ENCODE measurements around the gene PHLDA3. TPM values are rescaled to one million over a fixed set of nuclear protein-coding genes. Genes with fewer than 3 reads are reported as not detected.

Gene PHLDA3
- total and polyA plus RNA-seq, 3 experiments from 2014 or later: 1.0 to 22.7 (median 18.6) TPM

GRCh38 chr1:201488830-201489589, 20.0 kb upstream of the PHLDA3 start:
- Histone ChIP-seq H3K36me3 (ENCODE audit: insufficient read depth, low read length) (peaks cover 5% of the 10 kb centered on the region), H3K27me3 (ENCODE audit: insufficient read depth, low read length, poor library complexity, severe bottlenecking) (no peaks in the 10 kb centered on the region), H3K4me1 (ENCODE audit: insufficient read depth, low read length) (no peaks in the 10 kb centered on the region), H3K9me3 (ENCODE audit: low read length) (no peaks in the 10 kb centered on the region), H3K27ac (ENCODE audit: low read depth, low read length) (no peak overlapping the region), H3K4me3 (ENCODE audit: low read length) (no peak overlapping the region)
- H3K36me3 Mint-ChIP-seq: peaks cover 0 to 92% (median 14%) of the 10 kb centered on the region in 3 donors
- H3K9me3 Mint-ChIP-seq: no peaks in the 10 kb centered on the region
- ChIA-PET POLR2A (no interaction called here), CTCF (interaction anchor here (1.0 to 3.0 kb wide), 3 partner anchors 8 to 23 kb away, joined by 3 to 19 read pairs (median 11); partner anchors contain the start of gene CSRP1)
- no peaks in the 10 kb centered on the region for H3K4me1 Mint-ChIP-seq
- H3K27me3 Mint-ChIP-seq: no peaks in the 10 kb centered on the region
- H3K4me3 Mint-ChIP-seq: no peak overlapping the region
- no peak for DNase-seq
- H3K27ac Mint-ChIP-seq: no peak overlapping the region

DNA sequence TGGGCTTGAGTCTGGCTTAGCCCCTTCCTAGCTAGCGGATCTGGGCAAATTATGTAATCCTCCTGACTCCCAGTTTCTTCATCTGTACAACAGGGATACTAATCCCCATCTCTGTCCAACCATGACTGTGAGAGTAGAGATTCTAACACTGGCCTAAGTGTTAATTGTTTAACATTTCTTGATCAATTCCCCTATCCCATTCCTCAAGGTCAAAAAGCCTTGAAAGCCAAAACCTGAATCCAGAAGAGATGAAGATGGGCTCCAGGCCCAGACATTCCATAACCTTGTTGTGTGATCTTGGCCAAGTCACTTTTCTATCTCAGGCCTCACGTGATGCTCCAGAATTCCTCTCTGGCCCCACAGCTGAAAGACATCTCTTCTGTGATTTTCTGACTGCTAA, 18.8 kb upstream of the PHLDA3 start:
- Histone ChIP-seq H3K27ac (ENCODE audit: low read depth, low read length) (no peak overlapping the region), H3K9me3 (ENCODE audit: low read length) (no peaks in the 10 kb centered on the region), H3K36me3 (ENCODE audit: insufficient read depth, low read length) (peaks cover 5% of the 10 kb centered on the region), H3K4me1 (ENCODE audit: insufficient read depth, low read length) (no peaks in the 10 kb centered on the region), H3K4me3 (ENCODE audit: low read length) (no peak overlapping the region), H3K27me3 (ENCODE audit: insufficient read depth, low read length, poor library complexity, severe bottlenecking) (no peaks in the 10 kb centered on the region)
- H3K27ac Mint-ChIP-seq: peak overlapping the region in 1 of 8 donors; percentile 65
- DNase-seq: no peak
- H3K36me3 Mint-ChIP-seq: peaks cover 0 to 87% (median 10%) of the 10 kb centered on the region in 3 donors
- peaks cover 0 to under 1% of the 10 kb centered on the region in 2 donors for H3K27me3 Mint-ChIP-seq
- H3K4me1 Mint-ChIP-seq: no peaks in the 10 kb centered on the region
- ChIA-PET POLR2A (no interaction called here), CTCF (interaction anchor here (11.7 kb wide), 1 partner anchor 22 kb away, joined by 406 read pairs; the partner anchor contains the start of gene CSRP1)
- H3K4me3 Mint-ChIP-seq: no peak overlapping the region
- H3K9me3 Mint-ChIP-seq: no peaks in the 10 kb centered on the region

DNA sequence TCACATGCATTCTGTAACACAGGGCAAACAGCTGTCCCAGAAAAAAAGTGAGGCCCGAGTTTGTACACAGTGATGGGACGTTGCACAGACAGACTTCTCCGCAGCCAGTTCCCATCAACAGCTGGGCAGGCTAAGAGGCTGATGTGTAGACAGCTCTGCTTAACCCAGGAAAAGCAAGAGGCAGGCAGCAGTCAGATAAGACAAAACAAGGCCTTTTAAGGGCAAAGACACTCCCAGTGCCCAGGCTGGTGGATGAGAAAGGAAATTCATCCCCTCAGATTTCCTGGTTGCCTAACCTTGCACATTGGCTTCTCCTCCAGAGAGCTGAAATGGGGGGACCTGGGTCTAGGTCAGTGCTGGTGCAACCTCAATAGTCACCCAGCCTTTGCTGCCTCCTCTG, 17.2 kb upstream of the PHLDA3 start:
- H3K27ac ChIP-seq (ENCODE audit: low read depth, low read length): no peak overlapping the region
- ChIA-PET POLR2A (no interaction called here), CTCF (interaction anchor here (1.1 to 11.7 kb wide), 3 partner anchors 23 to 38 kb away, joined by 3 to 406 read pairs (median 3); partner anchors contain the start of gene CSRP1)
- Mint-ChIP-seq H3K9me3 (no peaks in the 10 kb centered on the region), H3K36me3 (peaks cover 0 to 74% (median 10%) of the 10 kb centered on the region in 3 donors), H3K27me3 (peaks cover 1 to 8% of the 10 kb centered on the region in 2 donors), H3K27ac (peak overlapping the region in 1 of 8 donors; percentile 90), H3K4me3 (no peak overlapping the region), H3K4me1 (peaks cover 8 to 14% (median 14%) of the 10 kb centered on the region in 3 donors)
- H3K9me3 ChIP-seq (ENCODE audit: low read length): no peaks in the 10 kb centered on the region
- H3K4me3 ChIP-seq (ENCODE audit: low read length): no peak overlapping the region
- peaks cover 5% of the 10 kb centered on the region for H3K36me3 ChIP-seq (ENCODE audit: insufficient read depth, low read length)
- peaks cover 12% of the 10 kb centered on the region for H3K4me1 ChIP-seq (ENCODE audit: insufficient read depth, low read length)
- H3K27me3 ChIP-seq (ENCODE audit: insufficient read depth, low read length, poor library complexity, severe bottlenecking): peaks cover 6% of the 10 kb centered on the region
- no peak for DNase-seq

- no peaks in the 10 kb centered on the region for H3K9me3 ChIP-seq (ENCODE audit: low read length)
- peaks cover 4% of the 10 kb centered on the region for H3K36me3 ChIP-seq (ENCODE audit: insufficient read depth, low read length)
- no peak for DNase-seq
- H3K4me1 ChIP-seq (ENCODE audit: insufficient read depth, low read length): peaks cover 18% of the 10 kb centered on the region
- peak overlapping the region in 3 of 8 donors; percentile 0 to 64 (median 24) for H3K27ac Mint-ChIP-seq
- H3K27ac ChIP-seq (ENCODE audit: low read depth, low read length): no peak overlapping the region
- POLR2A ChIA-PET: no interaction called here
- H3K4me1 Mint-ChIP-seq: peaks cover 13 to 23% (median 23%) of the 10 kb centered on the region in 3 donors
- H3K9me3 Mint-ChIP-seq: no peaks in the 10 kb centered on the region
- H3K27me3 ChIP-seq (ENCODE audit: insufficient read depth, low read length, poor library complexity, severe bottlenecking): peaks cover 6% of the 10 kb centered on the region
- peaks cover 0 to 65% (median 8%) of the 10 kb centered on the region in 3 donors for H3K36me3 Mint-ChIP-seq
- H3K27me3 Mint-ChIP-seq: peaks cover 7 to 14% of the 10 kb centered on the region in 2 donors
- H3K4me3 Mint-ChIP-seq: no peak overlapping the region
- no peak overlapping the region for H3K4me3 ChIP-seq (ENCODE audit: low read length)
- CTCF ChIA-PET: interaction anchor here (1.1 to 11.7 kb wide), 2 partner anchors 24 to 37 kb away, joined by 3 to 406 read pairs; partner anchors contain the start of gene CSRP1
Measured at GRCh38 chr1:201485184-201485774, 16.3 kb upstream of the PHLDA3 start.

- Histone ChIP-seq H3K27ac (ENCODE audit: low read depth, low read length) (no peak overlapping the region), H3K4me3 (ENCODE audit: low read length) (no peak overlapping the region), H3K36me3 (ENCODE audit: insufficient read depth, low read length) (no peaks in the 10 kb centered on the region), H3K4me1 (ENCODE audit: insufficient read depth, low read length) (peaks cover 18% of the 10 kb centered on the region), H3K9me3 (ENCODE audit: low read length) (no peaks in the 10 kb centered on the region), H3K27me3 (ENCODE audit: insufficient read depth, low read length, poor library complexity, severe bottlenecking) (peaks cover 6% of the 10 kb centered on the region)
- Mint-ChIP-seq H3K27ac (peak overlapping the region in 2 of 8 donors; percentile 32 to 46), H3K27me3 (peaks cover 7 to 19% of the 10 kb centered on the region in 2 donors), H3K4me3 (no peak overlapping the region), H3K9me3 (no peaks in the 10 kb centered on the region), H3K36me3 (peaks cover 0 to 48% (median 6%) of the 10 kb centered on the region in 3 donors), H3K4me1 (peaks cover 13 to 30% (median 29%) of the 10 kb centered on the region in 3 donors)
- ChIA-PET POLR2A (interaction anchor here (0.5 kb wide), 1 partner anchor 38 kb away, joined by 3 read pairs; no protein-coding TSS in a partner anchor), CTCF (interaction anchor here (0.9 to 11.7 kb wide), 5 partner anchors 7 to 35 kb away, joined by 3 to 406 read pairs (median 19); partner anchors contain the start of gene CSRP1)
- DNase-seq: no peak
Measured at GRCh38 chr1:201483373-201483949, 14.5 kb upstream of the PHLDA3 start.

DNA sequence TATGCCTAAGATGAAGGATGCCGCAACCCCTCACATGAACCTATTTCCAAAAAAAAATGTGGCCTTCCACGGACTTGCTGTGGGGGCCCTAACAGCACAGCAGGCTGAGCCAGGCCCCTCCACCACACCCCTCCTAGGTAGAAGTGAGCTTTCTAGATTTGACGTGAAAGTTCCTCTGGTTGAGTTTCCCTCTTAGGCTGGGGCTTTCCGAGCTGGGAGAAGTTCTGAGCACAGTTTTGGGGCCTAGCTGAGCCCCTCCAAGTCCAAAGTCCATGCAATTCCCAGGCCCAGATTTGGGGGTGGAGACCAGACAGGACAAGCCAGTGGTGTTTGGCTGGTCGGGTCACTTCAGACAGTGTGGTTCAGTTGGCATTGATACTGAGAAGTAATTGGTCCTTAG, 13.8 kb upstream of the PHLDA3 start:
- no peak for DNase-seq
- H3K27ac Mint-ChIP-seq: peak overlapping the region in 1 of 8 donors; percentile 42
- H3K27me3 Mint-ChIP-seq: peaks cover 7 to 19% of the 10 kb centered on the region in 2 donors
- peaks cover 13 to 30% (median 29%) of the 10 kb centered on the region in 3 donors for H3K4me1 Mint-ChIP-seq
- H3K27ac ChIP-seq (ENCODE audit: low read depth, low read length): no peak overlapping the region
- peaks cover 6% of the 10 kb centered on the region for H3K27me3 ChIP-seq (ENCODE audit: insufficient read depth, low read length, poor library complexity, severe bottlenecking)
- ChIA-PET CTCF (interaction anchor here (0.8 to 11.7 kb wide), 12 partner anchors 8 to 55 kb away, joined by 3 to 406 read pairs (median 6); partner anchors contain the start of gene CSRP1), POLR2A (interaction anchor here (1.0 to 2.2 kb wide), 2 partner anchors 24 to 31 kb away, joined by 5 to 14 read pairs; partner anchors contain the start of gene CSRP1)
- H3K9me3 Mint-ChIP-seq: no peaks in the 10 kb centered on the region
- H3K36me3 Mint-ChIP-seq: peaks cover 0 to 41% (median 6%) of the 10 kb centered on the region in 3 donors
- no peak overlapping the region for H3K4me3 ChIP-seq (ENCODE audit: low read length)
- peak overlapping the region in 1 of 7 donors; percentile 72 for H3K4me3 Mint-ChIP-seq
- H3K9me3 ChIP-seq (ENCODE audit: low read length): no peaks in the 10 kb centered on the region
- H3K4me1 ChIP-seq (ENCODE audit: insufficient read depth, low read length): peaks cover 18% of the 10 kb centered on the region
- H3K36me3 ChIP-seq (ENCODE audit: insufficient read depth, low read length): no peaks in the 10 kb centered on the region

DNA sequence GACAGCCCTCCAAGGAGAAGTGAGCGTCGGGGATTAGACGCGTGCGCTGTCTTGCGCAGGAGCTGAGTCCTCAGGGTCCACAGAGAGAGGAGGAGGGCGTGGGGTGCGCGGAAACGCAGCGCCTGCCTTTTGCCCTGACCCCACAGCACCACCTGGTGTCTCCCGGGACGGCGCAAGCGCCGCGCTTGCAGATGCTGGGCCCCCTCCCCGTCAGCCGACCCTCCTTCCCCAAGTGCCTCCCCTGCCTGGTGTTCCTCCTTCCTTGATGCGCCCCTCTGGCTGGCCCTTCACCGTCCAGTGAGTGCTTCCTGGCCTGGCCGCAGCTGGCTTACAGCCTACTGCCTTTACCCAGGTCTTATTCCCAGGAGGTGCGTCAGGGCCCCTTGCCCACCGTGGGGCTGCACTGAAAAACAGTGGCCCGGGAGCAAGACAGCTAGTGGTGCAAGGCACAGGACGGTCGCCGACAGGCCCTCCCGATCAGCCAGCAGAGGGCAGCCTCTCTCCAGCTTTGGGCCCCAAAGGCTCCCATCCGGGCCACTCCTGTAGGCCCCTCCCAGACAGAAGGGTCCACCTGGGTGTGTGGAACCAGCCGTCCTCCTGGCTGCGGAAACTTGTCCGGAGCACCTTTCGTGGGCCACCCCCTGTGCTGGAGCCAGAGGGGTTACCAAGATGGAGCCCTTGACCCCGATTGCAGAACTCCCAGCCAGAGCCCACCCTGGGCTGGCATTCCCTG, 12.9 kb upstream of the PHLDA3 start:
- POLR2A ChIA-PET: interaction anchor here (1.0 to 2.2 kb wide), 2 partner anchors 24 to 31 kb away, joined by 5 to 14 read pairs; partner anchors contain the start of gene CSRP1

More for the DNA sequence above, 12.9 kb upstream of the PHLDA3 start:
- Histone ChIP-seq H3K4me3 (ENCODE audit: low read length) (peak overlapping the region; percentile 49), H3K36me3 (ENCODE audit: insufficient read depth, low read length) (no peaks in the 10 kb centered on the region), H3K9me3 (ENCODE audit: low read length) (no peaks in the 10 kb centered on the region), H3K27ac (ENCODE audit: low read depth, low read length) (no peak overlapping the region), H3K27me3 (ENCODE audit: insufficient read depth, low read length, poor library complexity, severe bottlenecking) (peaks cover 6% of the 10 kb centered on the region), H3K4me1 (ENCODE audit: insufficient read depth, low read length) (peaks cover 18% of the 10 kb centered on the region)
- H3K4me1 Mint-ChIP-seq: peaks cover 13 to 30% (median 29%) of the 10 kb centered on the region in 3 donors
- H3K27me3 Mint-ChIP-seq: peaks cover 7 to 23% of the 10 kb centered on the region in 2 donors
- H3K27ac Mint-ChIP-seq: peak overlapping the region in 2 of 8 donors; percentile 46 to 70
- H3K4me3 Mint-ChIP-seq: peak overlapping the region; percentile 71 to 87 (median 76)
- H3K9me3 Mint-ChIP-seq: no peaks in the 10 kb centered on the region
- CTCF ChIA-PET: interaction anchor here (0.8 to 11.7 kb wide), 16 partner anchors 9 to 361 kb away, joined by 3 to 406 read pairs (median 4); partner anchors contain the start of gene CSRP1
- peaks cover 0 to 33% (median 2%) of the 10 kb centered on the region in 3 donors for H3K36me3 Mint-ChIP-seq
- peak; percentile 65 to 85 (median 72) for DNase-seq

Data from CD8-positive, alpha-beta memory T cell (primary cell).